HL-60/S4 (cell line): ENCODE data around the gene CES2.
"Not testable (repeated sequence)": the region's sequence is repeated elsewhere in the genome, so short reads cannot be mapped to it uniquely, and the experiment has no call there.

Experiments used
- in situ Hi-C: fragments of 300-500 bp; cut with MboI; formaldehyde crosslinking; loops from 2 replicates; pipeline ENCODE4 v1.14.3; 2022; ENCODE audit warnings: low sequenced_read_pairs

Gene CES2

GRCh38 chr16:66974156-66974931, 39.0 kb downstream of the CES2 start:
- in situ Hi-C loops: loop anchor here (25.0 kb wide), 1 partner anchor 488 kb away; no protein-coding TSS in a partner anchor

DNA sequence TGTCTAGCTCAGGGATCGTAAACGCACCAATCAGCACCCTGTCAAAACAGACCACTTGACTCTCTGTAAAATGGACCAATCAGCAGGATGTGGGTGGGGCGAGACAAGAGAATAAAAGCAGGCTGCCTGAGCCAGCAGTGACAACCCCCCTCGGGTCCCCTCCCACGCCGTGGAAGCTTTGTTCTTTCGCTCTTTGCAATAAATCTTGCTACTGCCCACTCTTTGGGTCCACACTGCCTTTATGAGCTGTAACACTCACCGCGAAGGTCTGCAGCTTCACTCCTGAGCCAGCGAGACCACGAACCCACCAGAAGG, 39.6 kb downstream of the CES2 start:
- in situ Hi-C loops: loop anchor here (25.0 kb wide), 1 partner anchor 487 kb away; no protein-coding TSS in a partner anchor

DNA sequence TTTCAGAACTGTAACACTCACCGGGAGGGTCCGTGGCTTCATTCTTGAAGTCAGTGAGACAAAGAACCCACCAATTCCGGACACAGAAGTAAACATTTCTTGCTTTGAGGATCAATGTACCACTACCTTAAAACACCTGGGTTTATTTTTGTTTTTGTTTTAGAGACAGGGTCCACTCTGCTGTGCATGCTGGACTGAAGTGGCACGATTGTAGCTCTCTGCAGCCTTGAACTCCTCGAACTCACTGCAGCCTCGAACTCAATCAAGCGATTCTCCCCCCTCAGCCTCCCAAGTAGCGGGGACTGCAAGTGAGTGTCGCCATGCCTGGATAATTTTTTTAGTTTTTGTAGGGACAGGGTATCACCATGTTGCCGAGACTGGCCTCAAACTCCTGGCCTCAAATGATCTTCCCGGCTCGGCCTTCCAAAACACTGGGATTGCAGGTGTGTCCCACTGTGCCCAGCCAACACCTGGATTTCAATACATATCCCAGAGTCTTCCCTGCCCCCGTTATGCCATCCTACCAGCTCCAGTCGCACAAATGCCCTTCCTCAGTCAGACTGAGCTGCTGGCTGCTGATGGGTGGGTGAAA, 40.1 kb downstream of the CES2 start:
- in situ Hi-C loops: no loop called here

GRCh38 chr16:66976746-66977145, 41.4 kb downstream of the CES2 start:
- in situ Hi-C loops: no loop called here

- in situ Hi-C loops: no loop called here
Observed at GRCh38 chr16:66977341-66978113, 42.2 kb downstream of the CES2 start.

- in situ Hi-C loops: no loop called here
Observed at GRCh38 chr16:66979011-66979717, 43.8 kb downstream of the CES2 start.

DNA sequence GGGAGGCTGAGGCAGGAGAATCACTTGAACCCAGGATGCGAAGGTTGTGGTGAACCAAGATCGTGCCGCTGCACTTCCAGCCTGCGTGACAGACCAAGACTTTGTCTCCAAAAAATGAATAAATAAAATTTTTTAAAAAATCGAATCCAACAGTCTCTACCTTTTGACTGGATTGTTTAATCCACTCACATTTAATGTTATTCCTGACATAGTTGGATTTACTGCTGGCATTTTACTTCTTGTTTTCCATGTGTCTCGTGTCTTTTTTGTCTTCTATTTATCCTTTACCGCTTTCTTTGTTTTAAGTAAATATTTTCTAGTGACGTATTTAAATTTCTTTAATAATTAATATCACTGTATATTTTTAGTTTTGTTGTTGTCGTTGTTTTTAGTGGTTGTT, 47.7 kb downstream of the CES2 start:
- in situ Hi-C loops: no loop called here

- in situ Hi-C loops: no loop called here
Observed at GRCh38 chr16:66984892-66985311, 49.6 kb downstream of the CES2 start.

DNA sequence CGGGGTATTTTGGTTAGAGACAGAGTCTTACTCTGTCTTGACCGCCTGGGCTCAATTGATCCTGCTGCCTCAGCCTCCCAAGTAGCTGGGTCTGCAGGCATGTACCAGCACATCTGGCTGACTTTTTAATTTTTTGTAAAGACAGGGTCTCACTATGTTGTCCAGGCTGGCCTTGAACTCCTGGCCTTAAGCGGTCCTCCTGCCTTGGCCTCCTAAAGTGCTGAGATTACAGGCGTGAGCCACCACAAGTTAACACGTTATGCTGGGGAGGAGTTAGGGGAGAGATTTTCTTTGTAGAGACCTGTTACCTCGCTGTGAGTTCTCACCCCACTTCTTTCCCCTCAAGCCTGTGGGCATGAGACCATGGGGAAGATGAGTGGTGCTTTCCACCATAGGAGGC, 51.2 kb downstream of the CES2 start:
- in situ Hi-C loops: no loop called here

DNA sequence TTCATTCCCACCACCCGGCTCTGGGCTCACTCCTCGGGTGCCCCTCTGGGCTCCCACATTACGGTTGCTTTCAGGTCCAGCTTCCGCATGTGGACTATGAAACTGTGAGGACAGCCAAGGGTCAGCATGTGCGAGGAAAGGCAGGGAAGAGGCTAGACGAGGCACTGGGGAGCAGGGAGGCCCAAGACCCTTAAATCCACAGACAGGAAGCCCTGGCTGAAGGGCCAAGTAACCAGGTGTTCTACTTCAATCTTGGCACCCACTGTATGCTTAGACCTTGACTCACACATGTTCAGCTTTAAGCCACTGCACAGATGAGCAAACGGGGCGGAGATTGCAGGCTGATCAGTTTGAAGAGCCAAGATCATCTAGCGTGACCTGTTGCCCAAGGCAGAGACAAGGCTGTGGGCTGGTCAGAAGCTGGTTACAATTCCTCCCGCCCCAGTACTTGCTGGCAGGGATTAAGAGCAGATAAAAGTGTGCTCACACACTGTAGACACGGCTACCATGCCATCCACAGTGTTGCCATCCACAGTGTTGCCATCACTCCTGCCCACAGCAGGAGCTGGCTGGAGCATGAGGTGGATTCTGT, 53.0 kb downstream of the CES2 start, which contains the start of gene CES4A:
TSS of gene CES4A (plus strand) at position 393 of the 592 bp plus-strand sequence. CDS start at position 577, 184 bp downstream.
- in situ Hi-C loops: no loop called here

DNA sequence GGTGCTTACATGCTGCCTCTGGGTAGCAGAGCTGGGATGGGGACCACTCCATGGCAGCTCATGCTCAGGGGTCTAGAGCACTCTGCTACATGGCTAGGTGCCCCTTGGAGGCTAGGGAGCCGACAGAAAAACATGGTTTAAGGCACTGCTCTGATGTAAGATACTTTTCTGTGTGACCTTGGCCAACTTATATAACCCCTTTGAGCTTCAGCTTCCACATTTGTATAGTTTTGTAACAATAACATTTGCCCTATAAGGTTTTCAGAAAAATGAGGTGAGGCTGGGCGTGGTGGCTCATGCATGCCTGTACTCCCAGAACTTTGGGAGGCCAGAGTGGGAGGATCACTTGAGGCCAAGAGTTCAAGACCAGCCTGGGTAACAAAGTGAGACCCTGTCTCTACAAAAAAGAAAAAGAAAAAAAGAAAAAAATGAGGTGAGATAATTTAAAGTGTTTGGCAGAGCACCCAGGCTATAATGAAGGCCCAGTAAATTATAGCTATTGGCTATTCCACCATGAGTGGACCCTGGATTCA, 56.3 kb downstream of the CES2 start:
- in situ Hi-C loops: no loop called here

GRCh38 chr16:66993558-66993957, 58.2 kb downstream of the CES2 start:
- in situ Hi-C loops: not testable (repeated sequence)
